C1 segment of cervical spinal cord (tissue), 14 donors: Measurements from ENCODE around the gene MTMR3.

Source experiments
- DNase-seq, 14 donors: peaks; one replicate each; lab custom pipeline; 2025; lab: John Stamatoyannopoulos, UW

Gene MTMR3

DNA sequence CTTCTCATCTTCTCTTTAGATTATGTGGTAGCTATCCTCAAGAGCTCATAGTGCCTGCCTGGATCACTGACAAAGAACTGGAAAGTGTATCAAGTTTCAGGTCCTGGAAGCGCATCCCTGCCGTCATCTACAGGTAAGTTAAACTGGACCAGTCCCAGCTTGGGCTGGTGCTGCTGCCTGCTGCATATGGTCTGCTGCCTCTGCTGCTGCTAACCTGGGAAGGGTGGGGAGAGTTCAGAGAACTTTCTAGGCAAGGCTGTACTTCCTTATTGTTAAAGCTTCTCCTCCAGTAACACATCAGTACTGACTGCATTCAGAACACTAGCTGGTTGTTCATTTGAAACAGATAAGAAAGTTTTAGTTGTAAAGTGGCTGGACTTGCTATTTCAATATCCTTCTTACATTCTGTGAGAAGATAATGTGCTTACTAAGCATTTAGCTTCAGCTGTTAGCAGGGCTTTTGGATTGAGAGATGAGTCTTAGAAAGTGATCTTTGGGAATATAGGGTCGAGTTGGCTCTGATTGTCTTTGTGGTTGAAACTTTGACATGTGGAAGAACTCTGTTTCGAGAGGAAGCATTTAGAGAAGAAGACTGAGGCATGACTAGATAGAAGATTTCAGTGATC, 120.0 kb downstream of the MTMR3 start:
- DNase-seq, result no peak

DNA sequence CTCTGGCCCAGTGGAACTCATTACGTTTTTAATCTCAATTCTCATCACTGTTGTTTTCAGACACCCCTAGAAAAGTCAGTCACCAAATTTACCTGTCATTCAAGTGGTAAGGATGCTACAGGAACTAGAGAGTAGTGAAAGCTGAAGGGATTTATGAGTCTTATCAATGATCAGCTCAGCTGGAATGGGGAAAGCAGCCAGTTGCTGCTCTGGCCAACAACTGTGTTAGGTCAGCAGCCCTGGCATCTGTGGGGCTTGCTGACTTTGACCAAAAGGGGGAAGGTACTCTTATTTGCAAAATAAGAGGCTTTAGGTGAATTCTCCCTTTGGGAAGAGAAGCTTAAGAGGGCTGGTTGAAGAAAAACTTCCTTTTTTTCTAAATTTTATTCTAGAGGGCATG, 121.1 kb downstream of the MTMR3 start:
- no peak for DNase-seq

DNA sequence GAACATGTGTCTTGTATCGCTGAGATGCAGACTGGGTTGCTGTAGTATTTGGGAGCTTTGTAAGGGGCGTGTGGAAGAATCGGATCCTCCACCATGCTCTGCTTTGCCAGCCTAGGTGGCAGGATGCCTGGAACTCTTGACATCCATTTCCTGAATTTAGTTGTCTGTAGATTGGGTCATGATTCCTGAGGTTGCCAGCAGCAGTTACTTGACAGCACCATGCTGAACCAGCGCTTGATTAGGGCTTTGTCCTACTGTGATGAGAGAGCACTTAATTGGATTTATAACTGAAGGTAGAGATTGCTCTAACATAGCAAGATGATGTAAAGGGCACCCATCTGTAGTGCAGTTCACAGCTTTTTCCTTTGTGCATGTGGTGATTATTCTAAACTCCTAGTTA, 121.7 kb downstream of the MTMR3 start:
- peak in 2 of 14 donors; percentile 13 to 19 for DNase-seq

GRCh38 chr22:30005213-30005857, 122.4 kb downstream of the MTMR3 start:
- DNase-seq, result peak in 11 of 14 donors; percentile 7 to 69 (median 36)

GRCh38 chr22:30007361-30007760, 124.4 kb downstream of the MTMR3 start:
- no peak for DNase-seq

GRCh38 chr22:30008401-30008800, 125.4 kb downstream of the MTMR3 start:
- no peak for DNase-seq

DNA sequence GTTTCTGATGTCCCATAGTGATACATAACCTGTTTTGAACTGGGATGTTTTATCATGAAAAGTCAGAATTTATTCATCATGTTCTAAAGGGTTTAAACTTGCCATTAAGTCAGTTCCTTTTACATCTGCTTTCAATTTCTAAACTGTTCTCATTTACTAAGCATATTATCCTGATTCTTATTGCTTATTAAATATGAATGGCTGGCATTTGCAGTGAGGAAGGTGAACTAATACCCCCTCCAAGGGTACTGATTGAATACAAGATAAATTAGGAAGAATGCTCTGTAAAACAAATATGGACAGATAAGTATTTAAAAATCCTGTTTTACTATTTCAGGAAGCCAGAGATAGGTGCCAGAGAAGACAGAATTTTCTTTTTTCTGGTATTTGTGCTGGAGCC, 126.5 kb downstream of the MTMR3 start:
- DNase-seq, result no peak

DNA sequence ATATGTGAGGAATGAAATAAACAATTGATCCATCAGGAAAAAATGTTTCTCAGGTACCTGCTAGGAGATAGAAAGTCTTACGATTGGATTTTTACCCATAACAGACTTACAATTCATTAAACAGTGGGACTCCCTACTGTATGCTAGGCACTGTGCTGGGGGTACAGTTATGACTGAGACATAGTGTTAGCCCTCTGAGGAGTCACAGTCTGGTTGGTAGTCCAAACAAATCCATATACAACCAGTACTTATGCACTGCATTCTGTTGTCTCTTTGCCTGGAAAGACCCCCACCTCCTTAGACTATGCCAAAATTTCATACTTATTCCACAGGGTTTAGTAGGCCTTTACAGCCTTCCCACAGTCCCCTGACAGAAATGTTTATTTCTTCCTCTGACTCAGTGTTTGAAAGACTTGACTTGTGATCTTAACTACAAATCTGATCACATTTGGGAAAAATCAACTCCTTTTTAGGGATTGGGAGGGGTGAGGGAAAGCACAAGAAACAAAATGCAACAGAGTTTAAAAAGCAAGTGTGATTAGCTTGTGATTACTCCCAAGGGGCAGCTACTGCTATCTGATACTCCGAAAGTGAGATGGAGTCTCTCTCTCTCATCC, 127.9 kb downstream of the MTMR3 start:
- DNase-seq, result no peak

GRCh38 chr22:30013201-30013600, 130.2 kb downstream of the MTMR3 start:
- DNase-seq, result peak in 1 of 14 donors; percentile 9

DNA sequence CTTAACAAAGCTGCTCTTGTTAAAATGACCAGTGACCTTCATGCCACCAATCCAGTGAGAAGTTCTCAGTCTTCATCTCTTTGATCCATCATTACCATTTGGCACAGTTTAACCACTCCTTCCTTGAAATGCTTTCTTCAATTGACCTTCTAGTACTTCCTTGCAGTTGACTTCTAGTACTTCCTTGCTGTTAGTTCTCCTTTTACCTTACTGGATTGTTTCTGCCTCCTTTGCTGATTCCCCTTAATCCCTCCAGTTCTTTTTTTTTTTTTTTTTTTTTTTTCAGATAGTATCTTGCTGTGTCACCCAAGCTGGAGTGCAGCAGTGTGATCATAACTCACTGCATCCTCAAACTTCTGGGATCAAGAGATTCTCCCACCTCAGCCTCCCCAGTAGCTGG, 131.3 kb downstream of the MTMR3 start:
- no peak for DNase-seq

- no peak for DNase-seq
Measured at GRCh38 chr22:30015229-30015797, 132.3 kb downstream of the MTMR3 start.

DNA sequence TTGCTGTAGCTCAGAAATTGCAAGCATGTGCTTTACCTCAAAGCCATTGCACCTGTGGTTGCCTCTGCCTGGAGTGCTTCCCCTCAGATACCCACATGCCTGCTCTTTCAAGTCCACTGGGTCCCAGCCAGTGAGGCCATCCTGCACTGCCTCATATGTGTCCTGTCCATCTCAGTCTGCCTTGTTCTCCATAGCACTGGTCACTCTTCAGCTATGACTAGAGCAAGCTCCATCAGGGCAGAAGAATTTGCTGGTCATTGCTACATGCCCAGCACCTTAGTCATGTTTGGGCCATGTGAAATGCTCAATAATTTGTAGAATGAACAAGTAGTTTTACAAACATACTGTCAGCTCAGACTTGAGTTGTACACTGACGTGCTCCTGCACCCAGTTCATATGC, 132.9 kb downstream of the MTMR3 start:
- no peak for DNase-seq

- DNase-seq, result no peak
Measured at GRCh38 chr22:30016596-30016995, 133.6 kb downstream of the MTMR3 start.

GRCh38 chr22:30017375-30018223, 134.6 kb downstream of the MTMR3 start:
- no peak for DNase-seq

GRCh38 chr22:30020511-30020910, 137.5 kb downstream of the MTMR3 start:
- no peak for DNase-seq

GRCh38 chr22:30021338-30021737, 138.4 kb downstream of the MTMR3 start:
- DNase-seq, result no peak

DNA sequence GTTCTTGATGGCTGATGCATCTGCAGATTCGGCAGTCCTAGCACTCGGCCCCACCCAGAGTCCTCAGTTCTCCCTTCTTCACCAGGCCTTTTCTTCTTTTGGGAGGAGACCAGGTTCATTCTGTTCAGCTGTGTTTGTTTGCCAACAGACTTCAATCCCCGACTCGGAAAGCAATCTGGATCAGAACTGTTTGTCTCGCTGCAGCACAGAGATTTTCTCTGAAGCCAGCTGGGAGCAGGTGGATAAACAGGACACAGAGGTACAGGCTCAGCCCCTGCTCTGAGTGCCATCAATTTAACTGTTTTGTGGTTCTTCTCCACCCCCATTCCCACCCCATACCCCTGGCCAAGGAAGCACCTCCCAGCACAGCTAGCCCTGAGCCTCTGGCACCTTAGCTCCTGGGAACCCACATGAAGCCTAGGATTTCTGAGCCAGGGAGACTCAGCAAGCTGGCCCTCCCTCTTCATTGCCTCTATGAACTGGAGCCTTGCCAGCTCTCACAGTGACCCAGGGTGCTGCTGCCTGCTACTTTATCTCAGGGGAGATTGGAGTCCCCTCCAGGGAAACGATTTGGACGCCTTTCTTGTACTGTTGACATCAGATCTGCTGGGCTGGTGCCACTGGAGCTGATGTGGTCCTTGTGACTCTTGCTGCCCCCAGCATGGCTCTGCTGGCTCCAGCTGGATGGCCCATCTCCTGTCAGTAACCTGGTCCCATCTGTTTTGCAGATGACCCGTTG, 139.1 kb downstream of the MTMR3 start:
- DNase-seq, result peak in 1 of 14 donors; percentile 37

DNA sequence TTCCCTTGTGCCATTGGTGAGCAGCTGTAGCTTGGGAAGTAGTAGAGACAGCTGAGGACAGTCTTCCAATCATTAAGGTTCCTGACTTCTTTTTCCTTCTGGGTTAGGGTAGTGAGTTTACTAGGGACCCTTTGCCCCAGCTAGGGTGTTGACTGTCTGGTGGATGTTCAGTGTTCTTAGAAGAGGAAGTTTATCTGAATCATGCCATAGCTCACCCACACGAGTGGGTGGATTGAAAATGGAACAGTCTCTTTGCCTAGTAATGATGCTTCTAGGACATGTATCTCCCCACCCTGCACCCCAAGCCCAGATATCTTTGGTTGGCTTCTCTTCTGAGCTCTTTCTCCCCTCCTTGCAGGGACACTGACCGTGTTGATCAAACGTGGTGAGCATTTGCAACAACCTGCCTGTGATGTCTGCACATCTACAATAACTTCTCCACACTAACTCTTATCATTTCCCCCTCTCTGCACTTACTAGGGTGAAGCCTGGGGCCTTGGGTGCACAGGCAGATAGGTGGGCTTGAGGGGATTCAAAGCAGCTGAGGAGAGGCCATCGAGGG, 140.2 kb downstream of the MTMR3 start:
- DNase-seq, result no peak

GRCh38 chr22:30024231-30024630, 141.3 kb downstream of the MTMR3 start:
- no peak for DNase-seq

GRCh38 chr22:30025221-30025620, 142.2 kb downstream of the MTMR3 start:
- no peak for DNase-seq

DNA sequence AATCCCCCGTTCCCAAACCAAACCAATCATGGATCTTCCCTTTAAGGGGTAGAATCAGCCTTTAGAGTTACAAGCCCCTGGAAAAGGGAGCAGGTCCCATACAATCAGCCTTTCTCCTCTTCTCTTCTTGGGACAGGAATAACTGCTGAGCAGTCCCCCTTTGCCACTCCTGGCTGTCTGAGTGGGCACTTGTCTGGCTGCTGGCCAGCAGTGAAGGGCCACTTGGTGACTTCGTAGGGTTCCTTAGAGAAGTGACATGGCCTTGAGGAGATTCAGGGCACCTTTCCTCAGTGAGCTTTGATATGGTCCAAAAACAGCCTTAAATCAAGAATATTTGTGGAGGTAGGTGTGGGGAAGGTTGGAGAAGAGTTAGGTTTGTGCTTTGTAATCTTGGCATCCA, 143.8 kb downstream of the MTMR3 start:
- no peak for DNase-seq
